IgD-negative memory B cell (primary cell): ENCODE results near the gene RNASE1. TPM values are rescaled to one million over a fixed set of nuclear protein-coding genes. Genes with fewer than 3 reads are reported as not detected.

Source experiments
- H3K27ac Mint-ChIP-seq, 3 donors: one replicate each; pipeline ENCODE4 v1.8.0; 2020 to 2022; ENCODE audit warnings: mild to moderate bottlenecking in 3 of 3, mixed read lengths in 3 of 3, moderate library complexity in 1 of 3
- H3K27me3 Mint-ChIP-seq: one replicate; pipeline ENCODE4 v1.8.0; 2021; ENCODE audit warnings: mixed read lengths
- H3K36me3 Mint-ChIP-seq: one replicate; pipeline ENCODE4 v1.8.0; 2020; ENCODE audit warnings: mild to moderate bottlenecking, mixed read lengths
- H3K4me1 Mint-ChIP-seq, 3 donors: one replicate each; pipeline ENCODE4 v1.8.0; 2020 to 2022; ENCODE audit warnings: mixed read lengths in 3 of 3, mild to moderate bottlenecking in 1 of 3
- H3K4me3 Mint-ChIP-seq, 4 donors: one replicate each; pipeline ENCODE4 v1.8.0; 2020 to 2022; ENCODE audit warnings: mild to moderate bottlenecking in 4 of 4, mixed read lengths in 4 of 4, moderate library complexity in 3 of 4
- H3K9me3 Mint-ChIP-seq, 3 donors: one replicate each; pipeline ENCODE4 v1.8.0; 2020 to 2021; ENCODE audit warnings: mixed read lengths in 3 of 3, mild to moderate bottlenecking in 1 of 3
- polyA plus RNA-seq: library from polyadenylated mRNA; unstranded; fragments of 300-500 nt; fragmentation: Illumina TruSeq; gene quantifications from one replicate; pipeline ENCODE4 v1.2.3, GENCODE V29; 2021

The RNASE1 gene
- polyA plus RNA-seq, 1 donor from 2014 or later, result not detected

- Mint-ChIP-seq H3K4me1 (peaks cover 16 to 30% (median 29%) of the 10 kb centered on the region in 3 donors), H3K27me3 (no peaks in the 10 kb centered on the region), H3K9me3 (no peaks in the 10 kb centered on the region), H3K27ac (no peak overlapping the region), H3K4me3 (no peak overlapping the region), H3K36me3 (no peaks in the 10 kb centered on the region)
Measured at GRCh38 chr14:20797164-20797563, 5.5 kb downstream of the RNASE1 start.

DNA sequence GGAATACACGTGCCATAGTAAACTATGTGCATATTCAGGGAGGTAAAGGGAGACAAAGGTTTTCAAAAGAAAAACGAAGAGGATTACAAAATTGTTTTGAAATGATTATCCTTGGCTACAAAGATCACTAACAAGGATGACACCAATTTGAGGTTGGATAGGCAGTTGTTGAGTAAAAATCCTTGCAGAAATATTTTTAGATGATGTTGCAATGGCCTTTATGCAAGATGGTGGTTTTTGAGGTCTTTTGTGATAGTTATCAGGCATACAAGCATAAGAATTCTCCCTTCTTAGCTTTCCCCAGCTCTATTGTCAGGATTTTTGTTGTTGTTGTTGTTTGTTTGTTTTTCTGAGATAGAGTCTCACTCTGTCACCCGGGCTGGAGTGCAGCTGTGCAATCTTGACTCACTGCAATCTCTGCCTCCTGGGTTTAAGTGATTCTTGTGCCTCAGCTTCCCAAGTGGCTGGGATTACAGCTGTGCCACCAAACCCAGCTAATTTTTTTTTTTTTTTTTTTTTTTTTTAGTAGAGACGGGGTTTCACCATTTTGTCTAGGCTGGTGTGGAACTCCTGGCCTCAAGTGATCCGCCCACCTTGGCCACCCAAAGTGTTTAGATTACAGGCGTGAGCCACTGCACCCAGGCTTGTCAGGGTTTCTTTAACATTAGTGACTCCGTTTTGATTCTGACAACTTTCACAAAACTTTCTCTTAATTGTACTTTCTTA, 7.8 kb downstream of the RNASE1 start:
- no peak overlapping the region for H3K4me3 Mint-ChIP-seq
- H3K27ac Mint-ChIP-seq, result no peak overlapping the region
- no peaks in the 10 kb centered on the region for H3K27me3 Mint-ChIP-seq
- H3K4me1 Mint-ChIP-seq, result peaks cover 10 to 22% (median 19%) of the 10 kb centered on the region in 3 donors
- H3K9me3 Mint-ChIP-seq, result no peaks in the 10 kb centered on the region
- no peaks in the 10 kb centered on the region for H3K36me3 Mint-ChIP-seq

- Mint-ChIP-seq H3K4me1 (peaks cover 1 to 6% (median 5%) of the 10 kb centered on the region in 3 donors), H3K36me3 (peaks cover 3% of the 10 kb centered on the region), H3K9me3 (no peaks in the 10 kb centered on the region), H3K27me3 (no peaks in the 10 kb centered on the region), H3K4me3 (peak overlapping the region in 1 of 4 donors; percentile 65), H3K27ac (peak overlapping the region in 1 of 3 donors; percentile 50)
Measured at GRCh38 chr14:20792556-20792955, 10.1 kb downstream of the RNASE1 start.

GRCh38 chr14:20791597-20791996, 11.0 kb downstream of the RNASE1 start:
- H3K27me3 Mint-ChIP-seq, result no peaks in the 10 kb centered on the region
- peaks cover 3% of the 10 kb centered on the region for H3K36me3 Mint-ChIP-seq
- no peaks in the 10 kb centered on the region for H3K9me3 Mint-ChIP-seq
- H3K27ac Mint-ChIP-seq, result peak overlapping the region in 1 of 3 donors; percentile 9
- H3K4me1 Mint-ChIP-seq, result peaks cover 4 to 7% (median 6%) of the 10 kb centered on the region in 3 donors
- peak overlapping the region in 1 of 4 donors; percentile 9 for H3K4me3 Mint-ChIP-seq

DNA sequence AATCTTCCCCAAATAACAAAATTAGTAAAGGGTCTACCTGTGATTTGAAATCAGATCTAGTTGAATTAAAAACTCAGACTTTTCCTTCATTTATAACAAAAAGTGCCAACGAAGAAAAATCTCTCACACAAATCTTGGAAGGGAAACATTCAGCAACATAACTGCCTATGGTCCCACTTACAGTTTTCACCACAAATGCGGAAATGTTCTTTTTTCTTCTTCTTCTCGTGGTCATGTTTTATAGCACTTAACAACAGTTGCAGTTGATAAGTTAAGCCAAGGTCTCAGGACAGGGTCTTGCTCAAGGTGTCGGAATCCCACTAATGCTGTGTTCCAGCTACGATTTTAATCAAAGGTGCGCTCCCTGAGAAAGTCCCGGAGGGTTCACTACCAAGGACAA, 11.5 kb downstream of the RNASE1 start:
- no peak overlapping the region for H3K27ac Mint-ChIP-seq
- H3K4me1 Mint-ChIP-seq, result peaks cover 6 to 9% (median 6%) of the 10 kb centered on the region in 3 donors
- H3K4me3 Mint-ChIP-seq, result no peak overlapping the region
- H3K36me3 Mint-ChIP-seq, result peaks cover 3% of the 10 kb centered on the region
- H3K27me3 Mint-ChIP-seq, result no peaks in the 10 kb centered on the region
- no peaks in the 10 kb centered on the region for H3K9me3 Mint-ChIP-seq

GRCh38 chr14:20790464-20791116, 12.1 kb downstream of the RNASE1 start:
- Mint-ChIP-seq H3K27me3 (no peaks in the 10 kb centered on the region), H3K4me3 (no peak overlapping the region), H3K36me3 (peaks cover 4% of the 10 kb centered on the region), H3K27ac (no peak overlapping the region), H3K9me3 (no peaks in the 10 kb centered on the region), H3K4me1 (peaks cover 6 to 11% (median 7%) of the 10 kb centered on the region in 3 donors)

DNA sequence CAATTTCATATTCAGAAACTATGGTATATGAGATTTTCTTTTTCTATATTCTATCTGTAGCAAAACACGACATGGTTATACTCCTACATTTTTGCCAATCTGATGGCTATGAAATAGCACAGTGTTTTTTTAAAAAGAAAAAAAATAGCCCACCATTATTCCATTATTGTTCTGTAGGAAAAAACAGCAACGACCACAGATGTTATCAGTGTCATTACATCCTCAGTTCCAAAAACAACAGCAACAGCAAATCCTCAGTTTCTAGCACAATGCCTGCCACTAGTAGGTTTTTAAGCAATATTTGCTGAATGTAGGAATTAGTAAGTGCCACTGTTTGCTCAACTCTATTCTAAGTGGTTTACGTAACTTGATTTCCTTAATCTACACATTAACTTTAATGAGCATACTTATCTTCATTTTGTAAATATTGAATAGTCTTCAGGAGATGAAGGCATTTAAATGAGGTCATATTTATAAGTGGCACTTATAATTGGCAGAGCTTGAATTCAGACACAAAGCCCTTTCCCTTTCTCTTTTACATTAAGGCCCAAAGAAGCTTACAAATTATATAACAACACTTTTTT, 13.3 kb downstream of the RNASE1 start:
- H3K4me3 Mint-ChIP-seq, result no peak overlapping the region
- H3K4me1 Mint-ChIP-seq, result peaks cover 7 to 17% (median 9%) of the 10 kb centered on the region in 3 donors
- H3K9me3 Mint-ChIP-seq, result no peaks in the 10 kb centered on the region
- H3K27ac Mint-ChIP-seq, result no peak overlapping the region
- H3K36me3 Mint-ChIP-seq, result peaks cover 7% of the 10 kb centered on the region
- no peaks in the 10 kb centered on the region for H3K27me3 Mint-ChIP-seq

- Mint-ChIP-seq H3K27me3 (no peaks in the 10 kb centered on the region), H3K4me3 (no peak overlapping the region), H3K36me3 (peaks cover 7% of the 10 kb centered on the region), H3K4me1 (peaks cover 26 to 35% (median 28%) of the 10 kb centered on the region in 3 donors), H3K27ac (peak overlapping the region in 1 of 3 donors; percentile 0), H3K9me3 (no peaks in the 10 kb centered on the region)
Measured at GRCh38 chr14:20787025-20787424, 15.6 kb downstream of the RNASE1 start.

GRCh38 chr14:20782280-20782890, 20.3 kb downstream of the RNASE1 start:
- Mint-ChIP-seq H3K27ac (peak overlapping the region; percentile 90 to 99 (median 95)), H3K4me3 (peak overlapping the region; percentile 93 to 100 (median 96)), H3K4me1 (peaks cover 34 to 44% (median 41%) of the 10 kb centered on the region in 3 donors), H3K27me3 (no peaks in the 10 kb centered on the region), H3K9me3 (peaks cover 0 to 2% (median 0%) of the 10 kb centered on the region in 3 donors), H3K36me3 (peaks cover 4% of the 10 kb centered on the region)

DNA sequence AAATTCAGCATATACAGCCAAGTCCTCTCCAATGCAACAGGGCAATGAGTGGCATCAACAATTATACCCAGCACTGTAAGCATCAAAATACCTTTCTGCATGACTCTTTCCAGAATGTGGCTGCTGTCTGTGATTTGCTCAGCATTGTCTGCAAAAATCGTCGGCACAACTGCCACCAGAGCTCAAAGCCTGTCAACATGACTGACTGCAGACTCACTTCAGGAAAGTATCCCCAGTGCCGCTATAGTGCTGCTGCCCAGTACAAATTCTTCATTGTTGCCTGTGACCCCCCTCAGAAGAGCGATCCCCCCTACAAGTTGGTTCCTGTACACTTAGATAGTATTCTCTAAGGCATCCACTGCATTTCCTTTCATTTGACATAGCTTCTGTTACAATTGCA, 20.8 kb downstream of the RNASE1 start:
- Mint-ChIP-seq H3K9me3 (peaks cover 0 to 2% (median 0%) of the 10 kb centered on the region in 3 donors), H3K4me1 (peaks cover 34 to 44% (median 39%) of the 10 kb centered on the region in 3 donors), H3K4me3 (peak overlapping the region; percentile 93 to 100 (median 96)), H3K36me3 (peaks cover 4% of the 10 kb centered on the region), H3K27ac (peak overlapping the region; percentile 90 to 99 (median 95)), H3K27me3 (no peaks in the 10 kb centered on the region)

DNA sequence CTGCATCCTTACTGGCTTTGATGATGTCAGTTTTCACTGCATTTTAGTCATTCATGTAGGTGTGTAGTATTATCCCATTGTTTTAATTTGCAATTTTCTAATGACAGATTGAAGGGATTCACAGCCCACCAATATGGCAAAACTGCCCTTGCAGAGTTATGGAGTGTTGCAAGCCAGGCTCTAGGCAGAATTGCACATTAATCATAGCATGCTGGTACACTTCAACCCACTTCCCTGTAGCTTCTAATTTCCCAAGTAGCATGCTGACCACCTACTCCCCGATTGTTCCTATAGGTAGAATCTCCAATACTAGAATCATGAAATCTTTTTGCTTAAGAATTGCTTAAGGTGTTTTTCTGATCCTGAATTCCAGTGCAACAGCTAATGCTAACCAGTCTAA, 26.7 kb downstream of the RNASE1 start:
- peaks cover 4 to 9% (median 5%) of the 10 kb centered on the region in 3 donors for H3K4me1 Mint-ChIP-seq
- H3K9me3 Mint-ChIP-seq, result peaks cover 0 to 2% (median 0%) of the 10 kb centered on the region in 3 donors
- no peak overlapping the region for H3K4me3 Mint-ChIP-seq
- H3K36me3 Mint-ChIP-seq, result no peaks in the 10 kb centered on the region
- H3K27ac Mint-ChIP-seq, result no peak overlapping the region
- no peaks in the 10 kb centered on the region for H3K27me3 Mint-ChIP-seq

- no peaks in the 10 kb centered on the region for H3K27me3 Mint-ChIP-seq
- no peak overlapping the region for H3K27ac Mint-ChIP-seq
- no peak overlapping the region for H3K4me3 Mint-ChIP-seq
- peaks cover 0 to 3% (median 1%) of the 10 kb centered on the region in 3 donors for H3K4me1 Mint-ChIP-seq
- no peaks in the 10 kb centered on the region for H3K9me3 Mint-ChIP-seq
- H3K36me3 Mint-ChIP-seq, result no peaks in the 10 kb centered on the region
Measured at GRCh38 chr14:20775043-20775442, 27.6 kb downstream of the RNASE1 start.

GRCh38 chr14:20774258-20774824, 28.3 kb downstream of the RNASE1 start:
- Mint-ChIP-seq H3K36me3 (no peaks in the 10 kb centered on the region), H3K9me3 (no peaks in the 10 kb centered on the region), H3K4me1 (no peaks in the 10 kb centered on the region)

DNA sequence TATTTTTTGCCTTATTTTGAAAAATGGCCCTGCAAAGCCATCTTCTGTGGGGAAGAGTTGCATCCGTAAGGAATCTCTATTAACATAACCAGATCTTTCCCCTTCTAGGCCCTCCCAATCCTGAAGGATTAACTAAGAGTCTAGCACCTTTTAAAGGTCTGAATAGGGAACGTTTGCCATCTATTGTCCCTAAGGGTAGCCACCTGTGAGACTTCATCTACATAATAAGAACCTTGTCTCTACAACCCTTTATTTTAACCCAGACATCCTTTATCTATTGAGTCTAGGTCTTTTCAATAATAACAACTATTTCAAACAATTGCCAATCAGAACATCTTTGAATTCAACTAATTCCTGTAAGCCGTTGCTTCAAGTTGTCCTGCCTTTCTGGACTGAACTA, 30.0 kb downstream of the RNASE1 start:
- Mint-ChIP-seq H3K9me3 (no peaks in the 10 kb centered on the region), H3K27me3 (no peaks in the 10 kb centered on the region), H3K27ac (no peak overlapping the region), H3K36me3 (no peaks in the 10 kb centered on the region), H3K4me1 (no peaks in the 10 kb centered on the region), H3K4me3 (no peak overlapping the region)

More at GRCh38 chr14:20774258-20774824, 28.3 kb downstream of the RNASE1 start:
- H3K27ac Mint-ChIP-seq, result no peak overlapping the region
- no peaks in the 10 kb centered on the region for H3K27me3 Mint-ChIP-seq
- H3K4me3 Mint-ChIP-seq, result no peak overlapping the region
